HepG2 (cell line): ENCODE measurements around the gene ALOXE3. TPM values are rescaled to one million over a fixed set of nuclear protein-coding genes. Genes with fewer than 3 reads are reported as not detected.

ENCODE experiments used
- AFF4 ChIP-seq: sonication (generic); formaldehyde crosslinking; IDR thresholded peaks from 2 replicates; pipeline ENCODE4 v1.4.0; 2020; ENCODE audit warnings: missing genetic modification reagents
- CEBPB ChIP-seq: IDR thresholded peaks from 2 replicates; pipeline ENCODE4 v1.6.1; 2011; ENCODE audit warnings: low read depth, low read length, improper control_type of control experiment, borderline replicate concordance
- HMGXB4 ChIP-seq, 2 experiments: sonication (generic) in 1 of 2; formaldehyde crosslinking in 1 of 2; IDR thresholded peaks; 2 replicates each; pipeline versions ENCODE4 v1.4.0 to v1.6.1; 2018 to 2020; ENCODE audit warnings: missing genetic modification reagents in 2 of 2, borderline replicate concordance in 1 of 2, low read depth in 1 of 2, mild to moderate bottlenecking in 1 of 2, missing biosample characterization in 1 of 2
- MED1 ChIP-seq: sonication (generic); formaldehyde crosslinking; IDR thresholded peaks from 2 replicates; pipeline ENCODE4 v1.4.0; 2020; ENCODE audit warnings: missing genetic modification reagents
- MXI1 ChIP-seq: IDR thresholded peaks from 3 replicates; pipeline ENCODE4 v1.6.1; 2012; ENCODE audit warnings: low read depth, low read length, inconsistent platforms, borderline replicate concordance
- MYC ChIP-seq: sonication (generic); formaldehyde crosslinking; IDR thresholded peaks from 2 replicates; pipeline ENCODE4 v1.9.0; 2021; ENCODE audit warnings: missing genetic modification reagents, borderline replicate concordance
- NFE2L2 ChIP-seq: fragments of 150-350 bp; IDR thresholded peaks from 2 replicates; pipeline ENCODE4 v1.6.1; 2014; ENCODE audit warnings: low read length
- POLR2AphosphoS5 ChIP-seq: IDR thresholded peaks from 2 replicates; pipeline ENCODE4 v1.6.1; 2012; ENCODE audit warnings: low read depth, low read length
- SIN3A ChIP-seq: IDR thresholded peaks from 2 replicates; pipeline ENCODE4 v1.6.1; 2011; ENCODE audit warnings: low read depth, mild to moderate bottlenecking, control low read depth, low read length, borderline replicate concordance
- TEAD2 ChIP-seq: sonication (generic); formaldehyde crosslinking; IDR thresholded peaks from 2 replicates; pipeline ENCODE4 v1.9.0; 2021; ENCODE audit warnings: missing genetic modification reagents
- ZNF136 ChIP-seq: sonication (generic); formaldehyde crosslinking; IDR thresholded peaks from 2 replicates; pipeline ENCODE4 v1.8.1; 2022; ENCODE audit warnings: low read depth, mild to moderate bottlenecking, moderate library complexity, missing genetic modification reagents
- ZNF274 ChIP-seq: sonication (generic); formaldehyde crosslinking; IDR thresholded peaks from 2 replicates; pipeline ENCODE4 v1.5.1; 2020; ENCODE audit warnings: mild to moderate bottlenecking, missing genetic modification reagents
- ZNF280D ChIP-seq: sonication (generic); formaldehyde crosslinking; IDR thresholded peaks from 2 replicates; pipeline ENCODE4 v1.5.1; 2020; ENCODE audit warnings: mild to moderate bottlenecking, missing genetic modification reagents
- ZNF317 ChIP-seq: sonication (generic); formaldehyde crosslinking; IDR thresholded peaks from 2 replicates; pipeline ENCODE4 v1.5.0; 2020; ENCODE audit warnings: mild to moderate bottlenecking, missing genetic modification reagents
- ZNF709 ChIP-seq: sonication (generic); formaldehyde crosslinking; IDR thresholded peaks from 2 replicates; pipeline ENCODE4 v1.5.0; 2020; ENCODE audit warnings: mild to moderate bottlenecking, missing genetic modification reagents
- polyA plus RNA-seq, 8 experiments: library from polyadenylated mRNA; depleted of rRNA in 3 of 8; stranded (reverse) in 7 of 8; unstranded in 1 of 8; fragments of >200 nt; fragmentation: Illumina TruSeq in 4 of 8; extraction: Trizol in 4 of 8; gene quantifications; 2 replicates each; pipeline versions ENCODE4 v1.2.1 to v1.2.3, GENCODE V29; 2011 to 2016; ENCODE audit warnings: low read depth in 4 of 8, missing spikeins in 1 of 8, mixed read lengths in 1 of 8; ENCODE audit not compliant: insufficient read depth in 1 of 8
- total RNA-seq, 5 experiments: library from RNA; depleted of rRNA; stranded (reverse); fragments of >200 nt; fragmentation: Illumina TruSeq; extraction: Trizol; gene quantifications; 2 replicates each; pipeline ENCODE4 v1.2.3, GENCODE V29; 2016; ENCODE audit warnings: low read depth in 1 of 5
- TF ChIP-seq, protein P1 (sequence below): sonication (generic); formaldehyde crosslinking; IDR thresholded peaks from 2 replicates; pipeline ENCODE4 v1.5.0; 2020; ENCODE audit warnings: mild to moderate bottlenecking, missing genetic modification reagents, moderate library complexity
- TF ChIP-seq, protein P2 (sequence below): IDR thresholded peaks from 2 replicates; pipeline ENCODE4 v1.6.1; 2016; ENCODE audit warnings: mild to moderate bottlenecking

ALOXE3 gene
- total and polyA plus RNA-seq, 2 of the 13 experiments (the other 11 are each of a cell fraction or from before 2014, with no cell fraction given), result 0.07 TPM; not detected in 1

DNA sequence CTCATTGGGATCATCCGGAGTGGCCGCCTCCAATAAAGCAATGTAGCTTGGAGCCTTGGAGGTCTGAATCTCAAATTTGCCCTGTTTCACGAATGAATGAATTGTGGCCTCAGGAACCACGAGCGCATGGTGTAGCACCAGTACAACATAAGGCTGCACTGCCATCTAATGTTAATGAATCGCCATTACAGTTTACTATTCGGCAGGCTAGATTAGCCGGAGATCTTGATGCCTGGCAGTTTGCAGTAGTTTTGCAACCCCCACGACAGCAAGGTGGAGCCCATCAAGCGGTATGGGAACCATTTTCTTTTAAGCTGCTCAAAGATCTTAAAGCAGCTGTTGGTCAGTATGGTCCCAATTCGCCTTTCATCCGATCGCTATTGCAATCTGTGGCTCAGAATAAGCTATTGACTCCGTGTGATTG, 60.6 kb downstream of the ALOXE3 start (continued):
- TF ChIP-seq, protein P1, sequence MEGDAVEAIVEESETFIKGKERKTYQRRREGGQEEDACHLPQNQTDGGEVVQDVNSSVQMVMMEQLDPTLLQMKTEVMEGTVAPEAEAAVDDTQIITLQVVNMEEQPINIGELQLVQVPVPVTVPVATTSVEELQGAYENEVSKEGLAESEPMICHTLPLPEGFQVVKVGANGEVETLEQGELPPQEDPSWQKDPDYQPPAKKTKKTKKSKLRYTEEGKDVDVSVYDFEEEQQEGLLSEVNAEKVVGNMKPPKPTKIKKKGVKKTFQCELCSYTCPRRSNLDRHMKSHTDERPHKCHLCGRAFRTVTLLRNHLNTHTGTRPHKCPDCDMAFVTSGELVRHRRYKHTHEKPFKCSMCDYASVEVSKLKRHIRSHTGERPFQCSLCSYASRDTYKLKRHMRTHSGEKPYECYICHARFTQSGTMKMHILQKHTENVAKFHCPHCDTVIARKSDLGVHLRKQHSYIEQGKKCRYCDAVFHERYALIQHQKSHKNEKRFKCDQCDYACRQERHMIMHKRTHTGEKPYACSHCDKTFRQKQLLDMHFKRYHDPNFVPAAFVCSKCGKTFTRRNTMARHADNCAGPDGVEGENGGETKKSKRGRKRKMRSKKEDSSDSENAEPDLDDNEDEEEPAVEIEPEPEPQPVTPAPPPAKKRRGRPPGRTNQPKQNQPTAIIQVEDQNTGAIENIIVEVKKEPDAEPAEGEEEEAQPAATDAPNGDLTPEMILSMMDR, result peak; percentile 82
- peak; percentile 51; the same call in 1 of the 2 replicates for TF ChIP-seq ZNF274 (CRISPR knock-in tag)
- TF ChIP-seq TEAD2 (CRISPR knock-in tag), result no peak
- peak; percentile 18; the same call in 1 of the 2 replicates for TF ChIP-seq CEBPB
- TF ChIP-seq MYC (CRISPR knock-in tag), result peak; percentile 29; the same call in 1 of the 2 replicates
- peak; percentile 34; the same call in 1 of the 2 replicates for TF ChIP-seq POLR2AphosphoS5
- peak; percentile 64; the same call in 1 of the 2 replicates for TF ChIP-seq ZNF136 (CRISPR knock-in tag)
- peak; percentile 62 for TF ChIP-seq SIN3A
- TF ChIP-seq MXI1, result peak; percentile 64; the same call in 1 of the 3 replicates
- no peak for TF ChIP-seq ZNF709
- TF ChIP-seq AFF4 (CRISPR knock-in tag), result no peak
- TF ChIP-seq MED1 (CRISPR knock-in tag), result peak; percentile 44; the same call in 1 of the 2 replicates
- TF ChIP-seq, protein P2, sequence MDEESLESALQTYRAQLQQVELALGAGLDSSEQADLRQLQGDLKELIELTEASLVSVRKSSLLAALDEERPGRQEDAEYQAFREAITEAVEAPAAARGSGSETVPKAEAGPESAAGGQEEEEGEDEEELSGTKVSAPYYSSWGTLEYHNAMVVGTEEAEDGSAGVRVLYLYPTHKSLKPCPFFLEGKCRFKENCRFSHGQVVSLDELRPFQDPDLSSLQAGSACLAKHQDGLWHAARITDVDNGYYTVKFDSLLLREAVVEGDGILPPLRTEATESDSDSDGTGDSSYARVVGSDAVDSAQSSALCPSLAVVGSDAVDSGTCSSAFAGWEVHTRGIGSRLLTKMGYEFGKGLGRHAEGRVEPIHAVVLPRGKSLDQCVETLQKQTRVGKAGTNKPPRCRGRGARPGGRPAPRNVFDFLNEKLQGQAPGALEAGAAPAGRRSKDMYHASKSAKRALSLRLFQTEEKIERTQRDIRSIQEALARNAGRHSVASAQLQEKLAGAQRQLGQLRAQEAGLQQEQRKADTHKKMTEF (CRISPR knock-in tag), result no peak
- no peak for TF ChIP-seq NFE2L2
- 0 out of 2 replicates have a peak, but pooled peaks have one; percentile 5 for TF ChIP-seq ZNF280D
- 0 out of 2 replicates have a peak, but pooled peaks have one; percentile 37 for TF ChIP-seq ZNF317 (CRISPR knock-in tag)
- 0 out of 4 replicates have a peak, but pooled peaks of 1 of the 2 experiments have one; percentile 53 for TF ChIP-seq HMGXB4 (CRISPR knock-in tag; IDR thresholded peaks at IDR 0.05; ENCODE audit: borderline replicate concordance in 1 of 2, low read depth in 1 of 2)
